ENCODE results near the gene RNASE4.

DNA sequence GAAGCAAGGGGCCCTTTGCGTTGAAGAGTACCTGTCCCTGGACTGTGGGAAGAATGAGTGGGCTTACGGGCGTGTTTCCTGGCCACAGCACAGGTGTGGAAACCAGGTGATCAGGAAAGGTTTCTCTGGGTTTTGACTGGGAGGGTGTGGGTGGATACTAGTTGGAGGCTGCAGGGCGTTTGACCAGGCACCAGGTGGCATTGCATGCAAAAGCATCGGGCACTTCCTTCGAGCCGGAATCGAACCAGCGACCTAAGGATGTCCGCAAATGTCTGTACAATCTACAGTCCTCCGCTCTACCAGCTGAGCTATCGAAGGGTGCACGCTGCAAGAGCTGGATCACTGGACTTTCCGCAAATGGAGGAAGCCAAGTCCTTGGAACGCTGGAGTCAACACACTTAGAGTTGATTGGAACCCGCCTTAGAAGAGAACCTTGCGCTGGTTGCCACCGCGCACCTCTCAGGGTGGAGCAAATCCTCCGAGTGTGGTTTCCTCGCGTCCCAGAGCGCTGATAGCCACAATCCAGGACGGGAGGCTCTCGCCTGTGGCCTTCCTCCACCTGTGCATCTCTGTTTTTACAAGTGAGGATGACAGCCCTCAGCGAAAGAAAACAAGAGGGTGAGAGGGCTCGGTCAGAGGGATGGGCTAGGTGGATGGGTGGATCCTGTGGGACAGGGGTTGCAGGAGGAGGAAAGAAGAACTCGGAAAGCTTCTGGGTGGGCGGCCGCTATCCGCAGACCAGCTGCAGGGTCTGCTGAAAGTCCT is 21.2 kb upstream of the RNASE4 start:
- TF ChIP-seq, protein P1, sequence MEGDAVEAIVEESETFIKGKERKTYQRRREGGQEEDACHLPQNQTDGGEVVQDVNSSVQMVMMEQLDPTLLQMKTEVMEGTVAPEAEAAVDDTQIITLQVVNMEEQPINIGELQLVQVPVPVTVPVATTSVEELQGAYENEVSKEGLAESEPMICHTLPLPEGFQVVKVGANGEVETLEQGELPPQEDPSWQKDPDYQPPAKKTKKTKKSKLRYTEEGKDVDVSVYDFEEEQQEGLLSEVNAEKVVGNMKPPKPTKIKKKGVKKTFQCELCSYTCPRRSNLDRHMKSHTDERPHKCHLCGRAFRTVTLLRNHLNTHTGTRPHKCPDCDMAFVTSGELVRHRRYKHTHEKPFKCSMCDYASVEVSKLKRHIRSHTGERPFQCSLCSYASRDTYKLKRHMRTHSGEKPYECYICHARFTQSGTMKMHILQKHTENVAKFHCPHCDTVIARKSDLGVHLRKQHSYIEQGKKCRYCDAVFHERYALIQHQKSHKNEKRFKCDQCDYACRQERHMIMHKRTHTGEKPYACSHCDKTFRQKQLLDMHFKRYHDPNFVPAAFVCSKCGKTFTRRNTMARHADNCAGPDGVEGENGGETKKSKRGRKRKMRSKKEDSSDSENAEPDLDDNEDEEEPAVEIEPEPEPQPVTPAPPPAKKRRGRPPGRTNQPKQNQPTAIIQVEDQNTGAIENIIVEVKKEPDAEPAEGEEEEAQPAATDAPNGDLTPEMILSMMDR (IDR thresholded peaks at IDR 0.05) = peak; percentile 54 to 83 (median 66)
- TF ChIP-seq POLR2A (IDR thresholded peaks at IDR 0.05) = no peak

Data from transverse colon (tissue), 3 donors.